HG03378 (cell line): Measurements from ENCODE around the gene ANXA9.

Source experiments
- ATAC-seq: cut with Tn5 transposase; IDR thresholded peaks from one replicate; pipeline ENCODE4 v1.9.1; 2021; ENCODE audit warnings: mild to moderate bottlenecking, moderate library complexity; ENCODE audit not compliant: unreplicated experiment

The ANXA9 gene

DNA sequence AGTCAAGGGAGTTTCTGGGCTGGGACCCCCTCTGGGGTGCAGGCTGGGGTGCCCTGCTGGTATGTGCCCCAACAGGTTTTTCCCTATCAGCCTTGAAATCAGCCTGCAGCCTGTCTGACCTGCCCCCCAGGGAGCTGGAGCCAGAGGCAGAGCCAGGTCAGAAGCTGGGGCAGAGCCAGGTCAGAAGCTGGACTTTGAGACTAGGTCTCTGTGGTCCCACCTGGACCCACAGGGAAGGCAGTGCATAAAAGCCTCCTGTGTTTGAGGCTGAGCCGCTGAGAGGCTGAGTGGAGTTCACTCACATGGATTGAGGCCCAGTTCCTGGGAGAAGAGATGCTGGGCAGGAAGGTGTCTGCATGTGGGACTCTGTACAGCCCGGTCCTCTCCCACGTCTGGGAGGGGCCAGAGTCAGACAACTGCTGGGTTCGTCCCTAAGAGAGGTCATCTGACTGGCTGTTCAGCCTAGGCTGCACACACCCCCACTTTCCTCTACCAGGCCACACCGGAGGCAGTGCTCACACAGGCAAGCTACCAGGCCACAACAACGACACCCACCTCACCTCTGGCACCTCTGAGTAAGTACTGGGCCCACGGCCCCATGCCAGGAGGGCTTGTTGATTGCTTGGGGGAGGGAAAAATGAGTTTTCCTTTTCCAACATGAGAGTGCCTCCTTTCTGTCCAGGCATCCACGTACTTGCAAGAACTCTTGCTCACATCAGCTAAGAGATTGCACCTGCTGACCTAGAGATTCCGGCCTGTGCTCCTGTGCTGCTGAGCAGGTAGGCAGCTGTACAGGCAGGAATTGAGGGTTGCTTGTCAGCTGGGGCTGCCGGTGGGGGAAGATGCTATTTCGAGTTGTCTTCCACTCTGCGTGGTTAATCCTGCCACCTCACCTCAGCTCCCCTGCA, at the start of gene ANXA9:
Gene ANXA9 (plus strand): TSS at position 488 of the 908 bp plus-strand sequence. CDS start 814 bp downstream, outside the sequence.
- no peak for ATAC-seq

- ATAC-seq = no peak
These were observed 37.2 kb upstream of the ANXA9 start for GRCh38 chr1:150944856-150945255.

DNA sequence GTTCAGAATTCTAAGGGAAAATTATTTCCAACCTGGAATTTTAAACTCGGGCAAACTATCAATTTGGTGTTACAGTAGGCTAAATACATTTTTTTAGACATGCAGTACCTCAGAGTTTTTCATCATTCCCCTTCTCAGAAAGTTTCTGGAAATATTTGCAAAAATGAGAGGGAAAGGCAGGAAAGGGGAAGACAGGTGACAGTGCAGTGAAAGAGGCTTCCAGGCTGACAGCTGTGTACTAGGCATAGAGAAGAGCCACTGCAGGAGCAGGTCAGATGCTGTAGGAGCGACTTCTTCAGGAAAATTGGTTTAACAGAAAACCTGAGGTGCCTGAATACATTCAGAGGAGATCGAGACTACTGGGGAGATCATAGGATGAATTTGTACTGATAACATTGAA, 27.4 kb upstream of the ANXA9 start:
- no peak for ATAC-seq

- ATAC-seq = no peak
These were observed 26.8 kb upstream of the ANXA9 start for GRCh38 chr1:150955280-150955679.

GRCh38 chr1:150957666-150958065, 24.4 kb upstream of the ANXA9 start:
- no peak for ATAC-seq

GRCh38 chr1:150960646-150961045, 21.4 kb upstream of the ANXA9 start:
- no peak for ATAC-seq

DNA sequence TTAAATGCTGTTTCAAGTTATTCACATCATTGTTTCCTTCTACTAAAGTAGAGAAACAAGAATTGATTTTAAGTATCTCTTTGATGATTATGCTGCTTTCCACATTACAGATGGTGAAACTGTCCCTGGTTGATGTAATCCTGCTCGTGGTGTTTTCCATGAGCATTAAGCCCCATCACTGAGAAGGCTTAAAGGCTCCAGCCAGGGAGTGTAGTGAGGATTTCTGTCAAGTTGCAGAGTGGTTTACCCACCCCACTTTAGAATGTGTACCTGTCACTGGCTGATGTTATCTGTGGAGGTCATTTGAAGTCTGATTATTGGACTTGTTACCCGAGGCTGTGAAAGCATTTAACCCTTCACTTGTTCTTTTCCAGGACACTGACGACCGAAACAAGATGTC, 20.3 kb upstream of the ANXA9 start:
- ATAC-seq = no peak

DNA sequence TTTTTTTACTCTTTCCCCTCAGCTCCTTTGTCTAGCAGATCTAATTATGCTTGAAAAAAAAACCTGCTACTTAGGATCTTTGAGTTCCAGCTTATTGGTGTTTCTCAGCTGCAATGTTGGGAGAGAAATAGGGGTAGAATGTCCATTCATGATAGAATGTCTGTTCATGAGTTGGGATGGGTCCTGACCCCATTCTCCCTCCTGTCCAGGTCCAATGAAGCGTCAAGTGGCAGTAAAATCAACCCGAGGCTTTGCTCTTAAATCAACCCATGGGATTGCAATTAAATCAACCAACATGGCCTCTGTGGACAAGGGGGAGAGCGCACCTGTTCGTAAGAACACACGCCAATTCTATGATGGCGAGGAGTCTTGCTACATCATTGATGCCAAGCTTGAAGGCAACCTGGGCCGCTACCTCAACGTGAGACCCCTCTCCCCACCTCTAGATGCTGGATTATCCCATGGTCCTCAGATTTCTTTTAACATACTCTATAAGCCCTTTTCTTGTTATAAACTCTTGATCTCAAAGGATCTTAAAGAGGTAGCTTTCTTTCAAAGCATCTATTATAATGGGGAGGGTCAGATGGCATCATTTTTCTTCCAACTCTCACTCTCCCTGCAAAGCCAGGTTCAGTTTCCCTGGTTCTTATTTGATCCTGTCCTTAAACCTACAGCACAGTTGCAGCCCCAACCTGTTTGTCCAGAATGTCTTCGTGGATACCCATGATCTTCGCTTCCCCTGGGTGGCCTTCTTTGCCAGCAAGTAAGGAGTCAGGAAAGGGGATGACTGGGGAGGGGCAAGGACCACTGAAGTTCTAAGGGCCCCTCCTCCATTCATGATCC, 18.6 kb upstream of the ANXA9 start:
- ATAC-seq = no peak

GRCh38 chr1:150964164-150964489, 18.0 kb upstream of the ANXA9 start:
- no peak for ATAC-seq

DNA sequence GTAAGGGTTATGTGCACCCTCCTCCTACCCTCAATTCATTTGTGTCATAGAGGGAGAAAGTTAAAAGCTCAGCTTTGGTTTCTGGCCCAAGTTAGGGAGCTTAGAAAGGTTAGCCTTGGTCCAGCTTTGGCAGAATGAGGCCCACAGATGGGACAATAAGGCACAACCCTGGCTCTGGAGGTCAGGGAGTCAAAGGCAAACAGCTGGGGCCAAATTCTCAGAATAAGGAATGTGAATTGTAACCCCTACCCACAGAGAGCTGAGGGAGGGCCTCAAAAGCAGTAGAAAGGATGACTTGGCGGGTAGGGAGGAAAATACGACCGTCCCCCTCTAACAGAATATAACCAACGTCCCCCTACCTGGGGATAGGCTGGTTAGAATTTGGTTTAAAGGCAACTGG, 16.5 kb upstream of the ANXA9 start:
- ATAC-seq = no peak

- no peak for ATAC-seq
These were observed 16.1 kb upstream of the ANXA9 start for GRCh38 chr1:150966011-150966410.

- ATAC-seq = no peak
These were observed 14.2 kb upstream of the ANXA9 start for GRCh38 chr1:150967936-150968335.

GRCh38 chr1:150968491-150968890, 13.6 kb upstream of the ANXA9 start:
- no peak for ATAC-seq

DNA sequence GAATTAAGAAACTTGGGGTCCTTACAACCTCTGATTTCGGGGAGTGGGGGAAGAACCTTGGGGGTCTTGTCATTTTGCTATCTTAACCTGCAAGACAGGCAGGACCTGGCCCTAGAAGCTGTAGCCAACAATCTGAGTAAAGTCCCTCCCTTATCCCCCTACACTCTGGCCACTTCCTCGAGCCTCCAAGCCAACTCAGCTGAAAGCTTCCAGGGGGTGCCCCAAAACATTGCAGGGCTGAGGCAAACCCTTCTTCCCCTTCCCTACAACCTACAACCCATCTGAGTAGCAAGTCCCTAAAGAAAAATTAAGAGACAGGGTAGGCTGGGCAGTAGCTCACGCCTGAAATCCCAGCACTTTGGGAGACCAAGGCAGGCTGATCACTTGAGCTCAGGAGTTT, 12.5 kb upstream of the ANXA9 start:
- no peak for ATAC-seq

- ATAC-seq = no peak
These were observed 11.1 kb upstream of the ANXA9 start for GRCh38 chr1:150970808-150971582.

GRCh38 chr1:150971583-150972416, 10.3 kb upstream of the ANXA9 start:
- ATAC-seq = no peak

DNA sequence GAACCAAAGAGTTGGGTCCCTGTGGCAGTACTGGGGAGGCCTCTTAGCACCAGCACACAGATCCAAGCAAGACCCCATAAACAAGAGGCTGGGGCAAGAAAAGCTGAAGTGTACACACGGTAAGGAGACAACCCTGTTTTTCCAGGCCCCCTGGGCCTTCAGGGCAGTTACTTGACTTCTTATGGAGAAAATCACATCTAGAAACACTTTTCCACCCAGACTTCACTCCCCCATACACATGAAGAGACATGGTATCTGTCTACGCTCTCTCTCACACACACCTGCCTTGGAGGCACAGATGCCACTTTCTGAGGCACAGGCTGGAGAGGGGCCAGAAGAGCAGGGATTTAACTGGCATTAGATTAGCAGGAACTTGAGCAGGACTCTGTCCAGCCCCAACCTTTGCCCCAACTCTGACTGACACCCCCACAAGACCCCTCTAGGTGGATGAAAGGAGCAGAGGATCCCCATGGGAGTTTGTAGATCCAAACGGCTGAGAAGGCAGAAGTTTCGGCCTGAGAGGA, 9.6 kb upstream of the ANXA9 start:
- ATAC-seq = no peak

DNA sequence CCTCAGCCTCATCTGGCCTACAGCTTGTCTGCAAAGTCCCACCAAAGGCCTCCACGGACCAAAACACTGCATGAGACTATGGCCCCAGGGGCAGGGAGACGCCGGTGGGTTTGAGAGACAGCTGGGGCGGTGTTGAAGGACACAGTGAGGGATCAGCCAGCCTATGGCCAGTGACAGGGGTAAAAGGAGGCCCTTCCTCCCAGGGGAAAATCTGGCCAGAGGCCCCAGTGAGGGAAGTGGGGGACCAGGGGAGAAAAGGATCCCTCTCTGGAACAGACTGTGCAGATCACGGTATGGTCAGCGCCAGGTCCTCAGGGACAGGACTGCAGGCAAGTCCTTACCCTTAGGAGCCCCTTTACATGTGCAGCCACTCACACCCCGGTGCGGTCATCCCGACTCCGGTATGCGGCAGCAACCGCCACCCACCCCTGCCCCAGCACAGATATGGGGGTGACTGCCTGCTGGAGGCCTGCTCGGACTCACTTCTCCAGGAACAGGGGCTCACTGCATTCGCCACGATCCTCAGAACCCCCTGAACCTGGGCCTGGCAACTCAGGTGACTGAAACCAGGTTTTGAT, 8.7 kb upstream of the ANXA9 start:
- no peak for ATAC-seq

- ATAC-seq = no peak
These were observed 8.1 kb upstream of the ANXA9 start for GRCh38 chr1:150973836-150974579.
